Heart left ventricle (tissue), 16 donors: Measurements from ENCODE around the gene TC2N. TPM values are rescaled to one million over a fixed set of nuclear protein-coding genes. Genes with fewer than 3 reads are reported as not detected.
"Not testable (repeated sequence)": the region's sequence is repeated elsewhere in the genome, so short reads cannot be mapped to it uniquely, and the experiment has no call there.

Experiments
- ATAC-seq, 4 donors: fragments of 200-7000 bp; cut with Tn5 transposase; one replicate each; pipeline ENCODE4 v1.9.1; 2020 to 2022; ENCODE audit warnings: moderate library complexity in 4 of 4, mild to moderate bottlenecking in 3 of 4, moderate number of reproducible peaks in 1 of 4
- DNase-seq, 5 donors: peaks; one replicate each; pipeline ENCODE4 v3.0.0-alpha.2; 2020
- H3K27ac ChIP-seq, 12 donors: fragments of 200-600 bp; sonication (generic) in 4 of 12; one replicate each; pipeline versions ENCODE4 v1.5.0 to v1.8.0; 2016 to 2022; ENCODE audit warnings: mild to moderate bottlenecking in 2 of 12
- H3K27me3 ChIP-seq, 9 donors: fragments of 200-600 bp; sonication (generic) in 2 of 9; one replicate each; pipeline versions ENCODE4 v1.5.1 to v1.8.0; 2016 to 2022; ENCODE audit warnings: mild to moderate bottlenecking in 3 of 9
- H3K36me3 ChIP-seq, 9 donors: fragments of 200-600 bp; sonication (generic) in 2 of 9; one replicate each; pipeline versions ENCODE4 v1.5.0 to v1.8.0; 2018 to 2022; ENCODE audit warnings: mild to moderate bottlenecking in 2 of 9
- H3K4me1 ChIP-seq, 12 donors: fragments of 200-600 bp; sonication (generic) in 4 of 12; one replicate each; pipeline versions ENCODE4 v1.5.0 to v1.8.0; 2016 to 2022; ENCODE audit warnings: mild to moderate bottlenecking in 3 of 12
- H3K4me3 ChIP-seq, 12 donors: fragments of 200-600 bp; sonication (generic) in 4 of 12; one replicate each; pipeline versions ENCODE4 v1.5.0 to v1.8.0; 2017 to 2022; ENCODE audit warnings: mild to moderate bottlenecking in 9 of 12, moderate library complexity in 4 of 12
- H3K9me3 ChIP-seq, 12 donors: fragments of 200-600 bp; sonication (generic) in 4 of 12; one replicate each; pipeline versions ENCODE4 v1.5.0 to v1.8.0; 2016 to 2022; ENCODE audit warnings: mild to moderate bottlenecking in 1 of 12
- POLR2A ChIP-seq, 2 donors: fragments of 450-650 bp; IDR thresholded peaks; one replicate each; pipeline ENCODE4 v1.6.1; 2017; ENCODE audit warnings: antibody characterized with exemption in 2 of 2, mild to moderate bottlenecking in 2 of 2, moderate library complexity in 2 of 2
- WGBS, 4 donors: extraction: QIAGEN DNeasy Blood & Tissue Kit in 2 of 4; methylation state at CpG; one replicate each; pipeline versions ENCODE4 v1.1.5 to v1.1.7; 2013 to 2018; 5-methylcytosine and 5-hydroxymethylcytosine counted together
- intact Hi-C, 10 donors: fragments of 100-400 bp; cut with DNase I; formaldehyde crosslinking; loops; one replicate each; pipeline versions ENCODE4 v1.11.1 to v1.14.2; 2022
- polyA plus RNA-seq, 2 donors: library from polyadenylated mRNA; stranded (reverse); fragments of 200-250 nt; gene quantifications; one replicate each; pipeline ENCODE4 v1.2.3, GENCODE V29; 2013
- total RNA-seq, 9 donors: library from RNA; depleted of rRNA in 2 of 9; stranded (reverse); fragments of >200 nt in 2 of 9; fragmentation: NEBNext Ultra II Directional in 3 of 9; extraction: Animal tissue kit (Norgen Biotek cat#: 25700) in 3 of 9; gene quantifications; one replicate each; pipeline versions ENCODE4 v1.1.0 to v1.2.4, GENCODE V29; 2016 to 2023
- TF ChIP-seq, protein P1 (sequence below), 12 donors: fragments of 200-600 bp; sonication (generic) in 4 of 12; IDR thresholded peaks; one replicate each; pipeline versions ENCODE4 v1.5.0 to v1.8.0; 2018 to 2022; ENCODE audit warnings: antibody characterized with exemption in 12 of 12, mild to moderate bottlenecking in 5 of 12
- donor health status: ischemic (EF 13 %, LVEDD 7.1; RV severe dilation, severe dysfunction).
- donor health status: healthy with polysubstance abuse.
- donor health status: DM: no; HTN: yes; CAD: no.
- donor health status: DM: no; HTN: no; CAD: no.
- donor health status: ischemic (EF 25% LVEDD 6.9; RV normal size, moderate dysfunction).
- donor health status: ischemic (EF 25% LVEDD 5.7; RV mildly dilated, moderate dysfunction).
- donor health status: healthy.
- donor health status: DM: yes; HTN: yes; CAD: no.
- donor health status: ischemic (EF 35%, LVEDD 5.7; RV mildly dilated, moderate dysfunction).
- donor health status: nonischemic (EF 11% LVEDD 7.7; RV severe dilation, severe dysfunction).
- donor health status: DM: yes; HTN: yes; CAD: no.
- donor health status: PGD.
- donor health status: ischemic (EF 29% LVEDD 5.4; RV normal size, mild dysfunction).
- donor health status: nonischemic (EF 23%, LVEDD 6.1; RV moderate dilation, normal function).

The TC2N gene
- total and polyA plus RNA-seq, 11 donors = 1.1 to 17.1 (median 2.8) TPM

DNA sequence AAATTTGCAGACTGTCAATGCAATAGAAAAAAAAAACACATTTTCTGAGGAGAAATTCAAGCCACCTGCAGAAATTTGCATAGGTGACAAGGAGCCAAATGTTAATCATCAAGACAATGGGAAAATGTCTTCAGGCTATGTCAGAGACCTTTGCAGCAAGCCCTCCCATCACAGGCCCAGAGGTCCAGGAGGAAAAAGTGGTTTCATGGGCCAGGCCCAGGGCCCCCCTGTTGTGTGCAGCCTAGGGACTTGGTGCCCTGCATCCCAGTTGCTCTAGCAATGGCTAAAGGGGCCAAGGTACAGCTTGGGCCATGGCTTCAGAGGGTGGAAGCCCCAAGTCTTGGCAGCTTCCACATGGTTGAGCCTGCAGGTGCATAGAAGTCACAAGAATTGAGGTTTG, 60.6 kb downstream of the TC2N start:
- ATAC-seq (no peak), DNase-seq (no peak)
- intact Hi-C loops = no loop called here

DNA sequence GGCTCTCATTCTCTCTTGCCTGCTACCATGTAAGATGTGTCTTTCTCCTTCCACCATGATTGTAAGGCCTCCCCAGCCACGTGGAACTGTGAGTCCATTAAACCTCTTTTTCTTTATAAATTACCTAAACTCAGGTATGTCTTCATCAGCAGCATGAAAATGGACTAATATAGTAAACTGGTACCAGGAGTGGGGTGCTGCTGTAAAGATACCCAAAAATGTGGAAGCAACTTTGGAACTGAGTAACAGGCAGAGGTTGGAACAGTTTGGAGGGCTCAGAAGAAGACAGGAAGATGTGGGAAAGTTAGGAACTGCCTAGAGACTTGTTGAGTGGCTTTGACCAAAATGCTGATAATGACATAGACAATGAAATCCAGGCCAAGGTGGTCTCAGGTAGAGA, 61.2 kb downstream of the TC2N start:
- DNase-seq, ATAC-seq, H3K27ac ChIP-seq, H3K4me3 ChIP-seq, intact Hi-C loops, H3K4me1 ChIP-seq, H3K36me3 ChIP-seq, H3K27me3 ChIP-seq: not testable (repeated sequence)
- WGBS, 4 donors = 39 to 60% (median 45%) methylated on average over 1 of the region's 1 CpG
- peaks cover 0 to 57% (median 26%) of the 10 kb centered on the region in 12 donors for H3K9me3 ChIP-seq

More for the DNA sequence above, 60.6 kb downstream of the TC2N start:
- peaks cover 0 to 63% (median 29%) of the 10 kb centered on the region in 12 donors for H3K9me3 ChIP-seq
- TF ChIP-seq, protein P1, sequence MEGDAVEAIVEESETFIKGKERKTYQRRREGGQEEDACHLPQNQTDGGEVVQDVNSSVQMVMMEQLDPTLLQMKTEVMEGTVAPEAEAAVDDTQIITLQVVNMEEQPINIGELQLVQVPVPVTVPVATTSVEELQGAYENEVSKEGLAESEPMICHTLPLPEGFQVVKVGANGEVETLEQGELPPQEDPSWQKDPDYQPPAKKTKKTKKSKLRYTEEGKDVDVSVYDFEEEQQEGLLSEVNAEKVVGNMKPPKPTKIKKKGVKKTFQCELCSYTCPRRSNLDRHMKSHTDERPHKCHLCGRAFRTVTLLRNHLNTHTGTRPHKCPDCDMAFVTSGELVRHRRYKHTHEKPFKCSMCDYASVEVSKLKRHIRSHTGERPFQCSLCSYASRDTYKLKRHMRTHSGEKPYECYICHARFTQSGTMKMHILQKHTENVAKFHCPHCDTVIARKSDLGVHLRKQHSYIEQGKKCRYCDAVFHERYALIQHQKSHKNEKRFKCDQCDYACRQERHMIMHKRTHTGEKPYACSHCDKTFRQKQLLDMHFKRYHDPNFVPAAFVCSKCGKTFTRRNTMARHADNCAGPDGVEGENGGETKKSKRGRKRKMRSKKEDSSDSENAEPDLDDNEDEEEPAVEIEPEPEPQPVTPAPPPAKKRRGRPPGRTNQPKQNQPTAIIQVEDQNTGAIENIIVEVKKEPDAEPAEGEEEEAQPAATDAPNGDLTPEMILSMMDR (IDR thresholded peaks at IDR 0.05) = no peak
- TF ChIP-seq POLR2A (IDR thresholded peaks at IDR 0.05) = no peak
- H3K4me1 ChIP-seq = no peaks in the 10 kb centered on the region
- no peaks in the 10 kb centered on the region for H3K36me3 ChIP-seq
- no peak overlapping the region for H3K4me3 ChIP-seq
- H3K27me3 ChIP-seq = no peaks in the 10 kb centered on the region
- H3K27ac ChIP-seq = no peak overlapping the region

- Histone ChIP-seq H3K9me3 (peaks cover 0 to 53% (median 22%) of the 10 kb centered on the region in 12 donors), H3K4me3 (no peak overlapping the region), H3K27ac (no peak overlapping the region), H3K27me3 (no peaks in the 10 kb centered on the region), H3K4me1 (no peaks in the 10 kb centered on the region), H3K36me3 (peaks cover 0 to 3% (median 0%) of the 10 kb centered on the region in 9 donors)
- no peak for ATAC-seq
- TF ChIP-seq, protein P1 (IDR thresholded peaks at IDR 0.05) = no peak
- no peak for TF ChIP-seq POLR2A (IDR thresholded peaks at IDR 0.05)
- intact Hi-C loops = no loop called here
- no peak for DNase-seq
Measured at GRCh38 chr14:91805659-91806058, 61.7 kb downstream of the TC2N start.

GRCh38 chr14:91801358-91801757, 66.0 kb downstream of the TC2N start:
- no peak overlapping the region for H3K4me3 ChIP-seq
- H3K4me1 ChIP-seq = no peaks in the 10 kb centered on the region
- 83 to 94% (median 87%) methylated on average over 2 of the region's 2 CpGs for WGBS, 4 donors
- ATAC-seq = no peak
- intact Hi-C loops = no loop called here
- TF ChIP-seq, protein P1 (IDR thresholded peaks at IDR 0.05) = no peak
- TF ChIP-seq POLR2A (IDR thresholded peaks at IDR 0.05) = no peak
- H3K9me3 ChIP-seq = peaks cover 0 to 19% (median 8%) of the 10 kb centered on the region in 12 donors
- peaks cover 0 to 3% (median 0%) of the 10 kb centered on the region in 9 donors for H3K36me3 ChIP-seq
- no peak overlapping the region for H3K27ac ChIP-seq
- DNase-seq = no peak
- H3K27me3 ChIP-seq = no peaks in the 10 kb centered on the region

- Histone ChIP-seq H3K4me1 (no peaks in the 10 kb centered on the region), H3K4me3 (no peak overlapping the region), H3K9me3 (peaks cover 0 to 9% (median 0%) of the 10 kb centered on the region in 12 donors), H3K36me3 (peaks cover 0 to 3% (median 0%) of the 10 kb centered on the region in 9 donors), H3K27me3 (no peaks in the 10 kb centered on the region), H3K27ac (no peak overlapping the region)
- intact Hi-C loops = no loop called here
- DNase-seq (no peak), ATAC-seq (no peak)
- TF ChIP-seq, protein P1 (IDR thresholded peaks at IDR 0.05) = no peak
- no peak for TF ChIP-seq POLR2A (IDR thresholded peaks at IDR 0.05)
- WGBS, 4 donors = 91 to 93% (median 92%) methylated on average over 1 of the region's 1 CpG
Measured at GRCh38 chr14:91796617-91797347, 70.6 kb downstream of the TC2N start.
